Endothelial cell (in vitro differentiated cells): Measurements from ENCODE around the gene TM6SF1. TPM values are rescaled to one million over a fixed set of nuclear protein-coding genes. Genes with fewer than 3 reads are reported as not detected.

Experiments used
- DNase-seq: peaks from one replicate; pipeline ENCODE4 v3.0.0; 2021; ENCODE audit warnings: low spot score
- H3K27ac Mint-ChIP-seq: one replicate; pipeline ENCODE4 v1.8.0; 2021; ENCODE audit warnings: mixed read lengths, inconsistent platforms; ENCODE audit not compliant: unreplicated experiment
- H3K27me3 Mint-ChIP-seq: one replicate; pipeline ENCODE4 v1.8.0; 2021; ENCODE audit warnings: mild to moderate bottlenecking, moderate library complexity, mixed read lengths, inconsistent platforms; ENCODE audit not compliant: unreplicated experiment
- H3K36me3 Mint-ChIP-seq: one replicate; pipeline ENCODE4 v1.8.0; 2021; ENCODE audit warnings: mild to moderate bottlenecking, low read depth, mixed read lengths, inconsistent platforms; ENCODE audit not compliant: unreplicated experiment
- H3K4me1 Mint-ChIP-seq: one replicate; pipeline ENCODE4 v1.8.0; 2021; ENCODE audit warnings: mild to moderate bottlenecking, mixed read lengths, inconsistent platforms; ENCODE audit not compliant: unreplicated experiment
- H3K4me3 Mint-ChIP-seq: one replicate; pipeline ENCODE4 v1.8.0; 2021; ENCODE audit warnings: mild to moderate bottlenecking, mixed read lengths, inconsistent platforms; ENCODE audit not compliant: unreplicated experiment
- H3K9me3 Mint-ChIP-seq: one replicate; pipeline ENCODE4 v1.8.0; 2021; ENCODE audit warnings: mixed read lengths, inconsistent platforms; ENCODE audit not compliant: unreplicated experiment
- total RNA-seq: library from RNA; stranded (reverse); fragmentation: NEBNext Ultra II Directional; extraction: Animal tissue kit (Norgen Biotek cat#: 25700); gene quantifications from one replicate; pipeline ENCODE4 v1.2.1, GENCODE V29; 2021; ENCODE audit not compliant: unreplicated experiment
- TF ChIP-seq, protein P1 (sequence below): fragments of 200-600 bp; sonication (generic); IDR thresholded peaks from one replicate; pipeline ENCODE4 v1.5.0; 2021; ENCODE audit warnings: antibody characterized with exemption; ENCODE audit not compliant: unreplicated experiment

TM6SF1 gene
- total RNA-seq, 1 donor from 2014 or later = 6.0 TPM

- DNase-seq = no peak
- H3K27me3 Mint-ChIP-seq = peaks cover 4% of the 10 kb centered on the region
- H3K36me3 Mint-ChIP-seq = peaks cover 3% of the 10 kb centered on the region
- no peak overlapping the region for H3K4me3 Mint-ChIP-seq
- TF ChIP-seq, protein P1, sequence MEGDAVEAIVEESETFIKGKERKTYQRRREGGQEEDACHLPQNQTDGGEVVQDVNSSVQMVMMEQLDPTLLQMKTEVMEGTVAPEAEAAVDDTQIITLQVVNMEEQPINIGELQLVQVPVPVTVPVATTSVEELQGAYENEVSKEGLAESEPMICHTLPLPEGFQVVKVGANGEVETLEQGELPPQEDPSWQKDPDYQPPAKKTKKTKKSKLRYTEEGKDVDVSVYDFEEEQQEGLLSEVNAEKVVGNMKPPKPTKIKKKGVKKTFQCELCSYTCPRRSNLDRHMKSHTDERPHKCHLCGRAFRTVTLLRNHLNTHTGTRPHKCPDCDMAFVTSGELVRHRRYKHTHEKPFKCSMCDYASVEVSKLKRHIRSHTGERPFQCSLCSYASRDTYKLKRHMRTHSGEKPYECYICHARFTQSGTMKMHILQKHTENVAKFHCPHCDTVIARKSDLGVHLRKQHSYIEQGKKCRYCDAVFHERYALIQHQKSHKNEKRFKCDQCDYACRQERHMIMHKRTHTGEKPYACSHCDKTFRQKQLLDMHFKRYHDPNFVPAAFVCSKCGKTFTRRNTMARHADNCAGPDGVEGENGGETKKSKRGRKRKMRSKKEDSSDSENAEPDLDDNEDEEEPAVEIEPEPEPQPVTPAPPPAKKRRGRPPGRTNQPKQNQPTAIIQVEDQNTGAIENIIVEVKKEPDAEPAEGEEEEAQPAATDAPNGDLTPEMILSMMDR = no peak
- peaks cover 26% of the 10 kb centered on the region for H3K4me1 Mint-ChIP-seq
- no peak overlapping the region for H3K27ac Mint-ChIP-seq
- no peaks in the 10 kb centered on the region for H3K9me3 Mint-ChIP-seq
These were observed 12.9 kb upstream of the TM6SF1 start for GRCh38 chr15:83094583-83094982.

- TF ChIP-seq, protein P1 = no peak
- H3K27ac Mint-ChIP-seq = no peak overlapping the region
- no peaks in the 10 kb centered on the region for H3K27me3 Mint-ChIP-seq
- H3K4me1 Mint-ChIP-seq = peaks cover 19% of the 10 kb centered on the region
- peaks cover 3% of the 10 kb centered on the region for H3K36me3 Mint-ChIP-seq
- no peak overlapping the region for H3K4me3 Mint-ChIP-seq
- H3K9me3 Mint-ChIP-seq = no peaks in the 10 kb centered on the region
- DNase-seq = no peak
These were observed 9.4 kb upstream of the TM6SF1 start for GRCh38 chr15:83098079-83098478.

DNA sequence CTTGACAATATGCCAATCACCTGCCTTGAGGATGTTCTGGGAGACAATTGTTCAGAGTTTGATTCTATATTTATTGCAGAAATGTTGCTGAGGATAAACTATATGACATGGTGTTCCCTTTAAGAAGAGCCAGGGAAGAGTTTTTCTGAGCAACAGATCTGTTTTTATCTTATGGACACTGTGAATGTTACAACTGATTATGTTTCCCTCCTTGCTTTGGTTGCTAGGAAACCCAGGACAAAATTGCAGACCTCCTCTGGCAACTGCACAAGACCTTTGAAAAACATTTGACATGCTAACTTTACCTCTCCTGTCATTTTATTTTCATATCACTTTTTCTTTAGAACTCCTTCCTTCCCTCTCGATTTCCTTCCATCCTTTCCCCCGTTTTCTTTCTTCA, 8.2 kb upstream of the TM6SF1 start:
- TF ChIP-seq, protein P1 = no peak
- no peak overlapping the region for H3K27ac Mint-ChIP-seq

GRCh38 chr15:83100097-83100646, 7.3 kb upstream of the TM6SF1 start:
- TF ChIP-seq, protein P1 = no peak
- H3K27ac Mint-ChIP-seq = no peak overlapping the region
- no peaks in the 10 kb centered on the region for H3K36me3 Mint-ChIP-seq
- H3K9me3 Mint-ChIP-seq = no peaks in the 10 kb centered on the region
- peaks cover 14% of the 10 kb centered on the region for H3K4me1 Mint-ChIP-seq
- H3K4me3 Mint-ChIP-seq = no peak overlapping the region
- DNase-seq = no peak
- H3K27me3 Mint-ChIP-seq = no peaks in the 10 kb centered on the region

More for the DNA sequence above, 8.2 kb upstream of the TM6SF1 start:
- DNase-seq = no peak
- Mint-ChIP-seq H3K9me3 (no peaks in the 10 kb centered on the region), H3K4me3 (no peak overlapping the region), H3K36me3 (no peaks in the 10 kb centered on the region), H3K27me3 (no peaks in the 10 kb centered on the region), H3K4me1 (peaks cover 14% of the 10 kb centered on the region)

GRCh38 chr15:83102346-83102745, 5.1 kb upstream of the TM6SF1 start:
- no peaks in the 10 kb centered on the region for H3K9me3 Mint-ChIP-seq
- H3K27me3 Mint-ChIP-seq = peaks cover 6% of the 10 kb centered on the region
- peaks cover 20% of the 10 kb centered on the region for H3K4me1 Mint-ChIP-seq
- no peak for DNase-seq
- H3K36me3 Mint-ChIP-seq = peaks cover 4% of the 10 kb centered on the region
- no peak overlapping the region for H3K27ac Mint-ChIP-seq
- TF ChIP-seq, protein P1 = no peak
- H3K4me3 Mint-ChIP-seq = no peak overlapping the region
